Ramos (cell line): ENCODE results near the gene RPL10.

Source experiments
- in situ Hi-C: fragments of 300-500 bp; cut with MboI; formaldehyde crosslinking; loops from one replicate; pipeline ENCODE4 v1.14.3; 2022; ENCODE audit warnings: low sequenced_read_pairs; ENCODE audit not compliant: unreplicated experiment

The RPL10 gene

GRCh38 chrX:154399527-154400368, 1.6 kb downstream of the RPL10 start:
- in situ Hi-C loops = loop anchor here (25.0 kb wide), 1 partner anchor 138 kb away; the partner anchor contains the start of genes G6PD and IKBKG

GRCh38 chrX:154400369-154400817, 2.2 kb downstream of the RPL10 start:
- in situ Hi-C loops = loop anchor here (25.0 kb wide), 1 partner anchor 137 kb away; the partner anchor contains the start of genes G6PD and IKBKG

GRCh38 chrX:154401045-154401799, 3.0 kb downstream of the RPL10 start:
- in situ Hi-C loops = loop anchor here (25.0 kb wide), 1 partner anchor 136 kb away; the partner anchor contains the start of genes G6PD and IKBKG

DNA sequence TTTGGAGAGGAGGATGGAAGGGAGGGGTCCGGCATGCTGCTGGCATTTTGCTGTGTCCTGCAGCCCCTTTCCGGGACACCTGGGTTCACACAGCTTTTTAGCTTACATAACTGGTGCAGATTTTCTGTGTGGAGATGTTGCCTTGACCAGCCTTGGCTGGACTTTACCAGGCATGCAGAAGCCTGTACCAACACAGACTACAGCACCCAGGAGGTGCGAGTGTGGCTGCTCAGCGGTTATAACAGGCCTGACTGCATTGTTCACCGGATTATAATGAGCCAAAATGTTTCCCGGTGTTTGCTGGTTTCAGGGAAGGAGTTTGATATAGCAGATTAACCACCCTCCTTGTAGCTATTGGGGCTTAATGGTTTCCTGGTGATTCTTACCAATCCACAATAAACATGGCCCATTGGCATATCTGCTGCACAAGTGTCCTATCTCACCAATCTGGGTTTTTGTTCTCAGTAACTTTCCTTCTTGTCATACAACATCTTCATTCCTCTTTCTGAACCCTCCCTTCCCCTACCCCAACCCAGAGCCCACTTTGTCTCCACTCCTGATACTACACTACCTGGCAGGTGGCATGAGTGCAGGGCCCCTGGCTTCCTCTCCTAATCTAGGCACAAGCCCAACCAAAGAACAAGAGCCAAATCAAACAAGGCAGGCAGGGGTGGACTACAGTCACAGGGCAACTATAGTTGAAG, 3.9 kb downstream of the RPL10 start:
- in situ Hi-C loops = loop anchor here (25.0 kb wide), 1 partner anchor 135 kb away; the partner anchor contains the start of genes G6PD and IKBKG

DNA sequence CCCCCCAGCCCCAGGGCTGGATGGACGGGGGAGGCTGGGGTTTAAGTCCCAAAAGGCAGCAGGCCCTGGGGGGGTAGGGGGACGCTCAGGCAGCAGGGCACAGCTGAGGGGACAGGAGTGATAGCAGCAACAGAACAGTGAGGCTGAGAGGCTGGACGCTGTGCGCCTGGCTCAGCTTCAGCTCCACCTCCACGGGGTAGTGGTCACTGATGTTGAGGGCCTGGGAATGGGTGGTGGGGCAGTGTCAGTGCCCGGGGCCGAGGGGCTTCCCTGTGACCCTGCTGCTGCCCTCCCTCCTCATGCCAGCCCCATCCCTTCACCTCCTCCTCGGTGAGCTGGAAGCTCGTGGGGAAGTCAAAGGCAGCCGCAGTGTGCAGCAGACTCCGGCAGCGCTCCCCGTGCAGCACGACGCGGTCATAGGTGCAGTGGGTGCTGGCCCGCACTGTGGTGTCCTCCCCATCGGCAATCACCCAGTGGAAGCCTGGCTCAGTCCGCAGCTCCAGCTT, 4.5 kb downstream of the RPL10 start:
- in situ Hi-C loops = loop anchor here (25.0 kb wide), 1 partner anchor 135 kb away; the partner anchor contains the start of genes G6PD and IKBKG

GRCh38 chrX:154403192-154403591, 5.0 kb downstream of the RPL10 start:
- in situ Hi-C loops = loop anchor here (25.0 kb wide), 1 partner anchor 134 kb away; the partner anchor contains the start of genes G6PD and IKBKG

- in situ Hi-C loops = loop anchor here (25.0 kb wide), 1 partner anchor 133 kb away; the partner anchor contains the start of genes G6PD and IKBKG
Measured at GRCh38 chrX:154403858-154404257, 5.7 kb downstream of the RPL10 start.

DNA sequence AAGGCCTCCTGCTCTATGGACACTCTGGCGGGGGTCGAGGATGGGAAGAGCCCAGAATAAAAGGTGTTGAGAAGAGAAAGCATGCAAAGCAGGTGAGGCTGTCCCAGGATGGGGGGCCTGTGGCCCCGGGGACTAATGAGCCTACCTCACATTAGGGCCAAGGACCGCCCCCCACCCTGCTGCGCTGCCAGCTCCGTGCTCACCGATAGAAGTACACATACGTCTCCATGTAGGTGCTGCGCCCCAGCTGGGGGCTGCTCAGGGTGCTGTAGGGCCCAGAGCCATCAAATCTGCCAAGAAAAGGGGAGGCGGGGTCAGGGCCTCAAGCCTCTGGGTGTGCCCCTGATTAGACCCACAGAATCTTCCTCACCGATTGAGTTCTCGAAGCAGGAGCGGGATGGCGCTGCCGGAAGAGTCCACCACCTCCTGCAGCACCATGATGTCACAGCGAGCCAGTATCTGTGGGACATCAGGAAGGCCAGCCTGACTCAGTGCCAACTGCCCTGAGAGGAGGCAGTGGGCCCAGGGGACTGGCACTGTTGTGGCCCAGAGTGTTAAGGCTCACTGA, 6.5 kb downstream of the RPL10 start:
- in situ Hi-C loops = loop anchor here (25.0 kb wide), 1 partner anchor 133 kb away; the partner anchor contains the start of genes G6PD and IKBKG

DNA sequence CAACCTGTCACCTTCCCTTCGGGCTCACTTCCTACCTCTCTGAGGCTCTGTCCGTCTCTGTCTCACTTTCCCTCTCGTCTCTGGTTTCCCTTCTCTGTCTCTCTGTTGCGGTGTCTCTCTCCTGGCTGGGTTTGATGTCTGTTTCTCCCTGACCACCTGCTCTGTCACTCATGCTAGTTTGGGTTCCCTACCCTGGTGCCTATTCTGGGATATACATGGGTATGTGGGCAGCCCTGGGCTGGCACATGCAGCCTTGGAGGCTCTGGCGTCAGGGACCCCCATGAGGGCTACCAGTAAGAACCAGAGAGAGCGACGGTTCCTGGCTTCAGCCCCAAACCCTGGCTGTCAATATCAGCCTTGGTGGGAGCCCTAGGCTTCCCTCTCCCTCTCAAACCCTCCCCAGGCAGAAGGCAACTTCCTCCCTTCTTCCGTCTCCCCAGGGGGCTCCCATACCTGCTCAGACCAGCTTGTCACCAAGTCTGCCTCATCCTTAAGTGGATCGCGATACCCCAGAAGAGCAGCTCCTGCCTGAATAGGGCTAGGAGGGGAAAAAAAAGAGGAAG, 10.6 kb downstream of the RPL10 start:
- in situ Hi-C loops = loop anchor here (25.0 kb wide), 1 partner anchor 129 kb away; the partner anchor contains the start of genes G6PD and IKBKG

DNA sequence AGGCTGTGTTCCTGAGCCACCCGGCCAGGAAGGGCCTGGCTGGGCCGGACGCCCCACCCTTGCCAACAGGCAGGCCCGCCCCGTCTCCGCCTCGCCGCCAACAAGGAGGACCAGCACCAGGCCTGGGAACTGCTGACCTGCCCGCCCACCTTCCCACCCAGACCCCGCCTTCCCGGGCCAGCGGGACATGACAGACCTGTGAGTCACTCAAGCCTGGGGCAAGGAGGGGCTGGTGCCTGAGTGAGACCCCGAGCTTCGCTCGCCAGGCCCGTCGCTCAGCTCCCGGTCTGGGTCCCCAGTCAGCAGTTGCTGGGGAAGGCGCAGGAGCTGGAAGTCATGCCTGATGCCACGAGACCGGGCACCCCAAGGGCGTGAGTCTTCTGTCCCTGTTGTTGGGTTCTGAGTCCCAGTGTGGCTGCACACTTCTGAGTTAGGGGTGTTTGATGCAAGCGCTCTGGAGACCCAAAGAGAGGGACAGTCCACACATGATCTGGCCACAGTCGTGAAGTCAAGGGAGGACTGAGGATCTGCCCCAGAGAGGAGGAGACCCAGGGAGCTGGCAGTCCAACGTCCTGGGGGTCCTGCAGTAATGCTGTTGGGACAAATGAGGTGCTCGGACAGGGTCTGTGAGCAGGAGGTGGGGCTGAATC, 11.2 kb downstream of the RPL10 start, which contains the start of gene DNASE1L1:
TSS of gene DNASE1L1 (minus strand) at position 33 of the 650 bp plus-strand sequence. CDS start 3,686 bp downstream, outside the sequence.
- in situ Hi-C loops = loop anchor here (25.0 kb wide), 1 partner anchor 128 kb away; the partner anchor contains the start of genes G6PD and IKBKG

DNA sequence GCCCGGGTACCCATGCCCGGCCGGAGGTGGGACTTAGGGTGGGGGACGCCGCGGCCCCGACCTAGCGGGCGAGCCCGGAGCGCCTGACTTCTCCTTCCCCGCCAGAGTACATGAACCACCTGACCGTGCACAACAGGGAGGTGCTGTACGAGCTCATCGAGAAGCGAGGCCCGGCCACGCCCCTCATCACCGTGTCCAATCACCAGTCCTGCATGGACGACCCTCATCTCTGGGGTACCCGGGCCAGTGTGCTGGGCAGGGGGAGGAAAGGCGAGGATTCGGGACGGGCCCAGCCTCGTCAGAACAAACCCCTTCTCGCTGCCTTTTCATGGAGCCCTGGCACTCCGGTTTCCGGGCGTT, 13.8 kb downstream of the RPL10 start:
- in situ Hi-C loops = loop anchor here (25.0 kb wide), 1 partner anchor 125 kb away; the partner anchor contains the start of genes G6PD and IKBKG

DNA sequence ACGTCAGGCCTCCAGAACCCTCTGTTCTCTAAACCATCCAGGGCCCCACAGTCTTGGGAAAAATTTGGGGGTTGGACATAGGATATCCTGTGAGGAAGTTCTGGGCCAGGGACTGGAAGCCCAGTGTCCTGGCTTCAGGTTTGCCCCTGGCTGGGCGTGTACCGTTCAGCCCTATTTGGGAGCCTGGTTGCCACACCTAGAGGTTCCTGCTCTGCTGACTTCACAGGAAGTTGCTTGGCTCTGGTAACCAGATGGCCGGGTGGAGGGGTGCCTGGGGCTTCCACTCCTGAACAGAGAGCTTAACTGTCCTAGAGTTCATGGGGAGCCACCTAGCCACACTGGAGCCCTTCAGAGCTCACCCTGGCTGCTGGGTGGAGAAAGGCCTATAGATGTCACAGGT, 14.3 kb downstream of the RPL10 start:
- in situ Hi-C loops = loop anchor here (25.0 kb wide), 1 partner anchor 125 kb away; the partner anchor contains the start of genes G6PD and IKBKG

DNA sequence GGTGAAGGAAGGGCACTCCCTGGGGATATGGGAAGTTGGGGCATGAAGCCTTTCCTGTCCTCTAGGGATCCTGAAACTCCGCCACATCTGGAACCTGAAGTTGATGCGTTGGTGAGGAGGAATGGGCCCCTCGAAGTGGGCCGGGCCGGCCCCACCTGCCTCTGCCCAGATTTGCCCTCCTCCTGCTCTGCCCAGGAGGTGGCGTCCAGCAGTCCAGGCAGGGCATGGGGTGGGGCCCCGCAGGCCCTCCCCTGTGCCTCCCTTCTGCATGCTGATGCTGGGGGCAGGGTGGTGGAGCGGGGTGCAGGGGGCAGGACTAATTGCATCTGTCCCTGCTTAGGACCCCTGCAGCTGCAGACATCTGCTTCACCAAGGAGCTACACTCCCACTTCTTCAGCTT, 15.0 kb downstream of the RPL10 start:
- in situ Hi-C loops = loop anchor here (25.0 kb wide), 1 partner anchor 124 kb away; the partner anchor contains the start of genes G6PD and IKBKG

DNA sequence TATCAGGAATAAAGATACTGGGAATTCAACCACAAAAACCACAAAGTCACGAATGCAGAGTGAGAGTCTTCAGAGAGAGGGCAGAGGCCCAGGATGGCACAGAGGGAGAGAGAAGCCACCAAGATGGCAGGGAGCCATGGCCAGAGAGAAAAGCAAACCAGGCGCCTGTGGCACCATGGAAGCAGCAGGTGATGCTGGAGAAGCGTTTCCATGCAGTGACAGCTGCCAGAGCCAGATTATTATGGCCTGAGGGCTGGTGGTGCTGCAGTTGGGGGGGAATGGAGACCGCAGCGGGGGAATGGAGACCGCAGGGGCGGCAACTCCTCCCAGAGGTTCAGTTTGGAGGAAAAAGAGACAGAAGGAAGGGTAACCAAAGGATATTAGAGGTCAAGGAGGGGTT, 19.0 kb downstream of the RPL10 start:
- in situ Hi-C loops = loop anchor here (25.0 kb wide), 1 partner anchor 120 kb away; the partner anchor contains the start of genes G6PD and IKBKG

- in situ Hi-C loops = loop anchor here (25.0 kb wide), 1 partner anchor 118 kb away; the partner anchor contains the start of genes G6PD and IKBKG
Measured at GRCh38 chrX:154419189-154419588, 21.0 kb downstream of the RPL10 start.

DNA sequence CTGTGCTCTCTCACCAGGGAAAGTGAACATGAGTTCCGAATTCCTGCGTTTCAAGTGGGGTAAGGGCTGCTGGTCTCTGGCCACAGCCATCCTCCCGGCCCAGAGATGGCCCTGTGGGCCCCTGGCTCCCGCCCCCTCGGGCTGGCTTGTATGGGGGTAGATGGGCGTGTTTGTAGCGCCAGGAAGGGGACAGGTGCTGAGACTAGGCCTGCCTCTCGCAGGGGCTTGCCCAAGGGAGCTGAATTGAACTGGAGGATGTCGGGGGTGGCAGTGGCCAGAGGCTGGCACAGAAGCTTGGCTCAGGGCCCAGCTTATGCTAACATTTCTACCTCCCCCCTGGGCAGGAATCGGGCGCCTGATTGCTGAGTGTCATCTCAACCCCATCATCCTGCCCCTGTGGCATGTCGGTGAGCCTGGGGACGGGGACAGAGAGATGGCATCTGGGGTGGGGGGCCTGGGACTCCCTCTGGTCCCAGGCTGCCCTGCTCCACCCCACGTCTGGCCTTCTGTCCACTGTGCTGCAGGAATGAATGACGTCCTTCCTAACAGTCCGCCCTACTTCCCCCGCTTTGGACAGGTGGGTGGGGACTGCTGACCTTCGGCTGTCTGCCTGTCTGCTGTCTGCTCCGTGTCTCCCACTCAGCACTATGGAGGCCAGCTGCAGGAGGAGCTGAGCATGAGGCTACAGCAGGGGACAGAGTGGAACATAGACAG, 21.7 kb downstream of the RPL10 start:
- in situ Hi-C loops = loop anchor here (25.0 kb wide), 1 partner anchor 117 kb away; the partner anchor contains the start of genes G6PD and IKBKG

GRCh38 chrX:154420402-154420756, 22.2 kb downstream of the RPL10 start:
- in situ Hi-C loops = loop anchor here (25.0 kb wide), 1 partner anchor 117 kb away; the partner anchor contains the start of genes G6PD and IKBKG
